DND-41 (cell line): Measurements from ENCODE around the gene HOPX.

Experiments
- EZH2 ChIP-seq: IDR thresholded peaks from 3 replicates; pipeline ENCODE4 v1.6.1; 2012; ENCODE audit warnings: borderline replicate concordance, low read depth, mild to moderate bottlenecking, moderate library complexity, low read length, inconsistent platforms; ENCODE audit not compliant: severe bottlenecking
- TF ChIP-seq, protein P1 (sequence below): IDR thresholded peaks from 2 replicates; pipeline ENCODE4 v1.5.1; 2012; ENCODE audit warnings: borderline replicate concordance, low read length, moderate library complexity, mild to moderate bottlenecking; ENCODE audit not compliant: poor library complexity, severe bottlenecking; ENCODE audit errors: extremely low read depth

DNA sequence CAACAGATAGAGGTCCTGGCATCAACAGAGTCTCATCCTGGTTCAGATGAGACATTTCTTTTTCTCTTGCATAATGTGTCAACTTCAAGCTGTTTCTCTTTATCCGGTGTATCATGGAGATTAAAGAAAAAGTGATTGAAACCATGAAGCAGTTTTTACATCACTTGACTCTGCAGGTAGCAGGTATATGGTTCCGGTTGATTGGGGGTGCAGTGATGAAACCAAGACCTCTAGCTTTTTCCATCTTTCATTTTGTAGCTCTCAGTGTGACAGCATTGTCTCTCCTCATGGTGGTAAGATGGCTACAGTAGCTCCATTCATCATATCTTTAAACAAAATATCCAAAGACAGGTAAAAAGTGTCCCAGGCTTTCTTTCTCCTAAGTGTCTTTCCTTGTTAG is 2.4 kb upstream of the HOPX start:
- TF ChIP-seq, protein P1, sequence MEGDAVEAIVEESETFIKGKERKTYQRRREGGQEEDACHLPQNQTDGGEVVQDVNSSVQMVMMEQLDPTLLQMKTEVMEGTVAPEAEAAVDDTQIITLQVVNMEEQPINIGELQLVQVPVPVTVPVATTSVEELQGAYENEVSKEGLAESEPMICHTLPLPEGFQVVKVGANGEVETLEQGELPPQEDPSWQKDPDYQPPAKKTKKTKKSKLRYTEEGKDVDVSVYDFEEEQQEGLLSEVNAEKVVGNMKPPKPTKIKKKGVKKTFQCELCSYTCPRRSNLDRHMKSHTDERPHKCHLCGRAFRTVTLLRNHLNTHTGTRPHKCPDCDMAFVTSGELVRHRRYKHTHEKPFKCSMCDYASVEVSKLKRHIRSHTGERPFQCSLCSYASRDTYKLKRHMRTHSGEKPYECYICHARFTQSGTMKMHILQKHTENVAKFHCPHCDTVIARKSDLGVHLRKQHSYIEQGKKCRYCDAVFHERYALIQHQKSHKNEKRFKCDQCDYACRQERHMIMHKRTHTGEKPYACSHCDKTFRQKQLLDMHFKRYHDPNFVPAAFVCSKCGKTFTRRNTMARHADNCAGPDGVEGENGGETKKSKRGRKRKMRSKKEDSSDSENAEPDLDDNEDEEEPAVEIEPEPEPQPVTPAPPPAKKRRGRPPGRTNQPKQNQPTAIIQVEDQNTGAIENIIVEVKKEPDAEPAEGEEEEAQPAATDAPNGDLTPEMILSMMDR = no peak
- no peak for TF ChIP-seq EZH2
